Activated CD8-positive, alpha-beta memory T cell treated with anti-CD3 and anti-CD28 coated beads for 24 hours (primary cell): ENCODE data around the gene UFSP1.
"Not testable (repeated sequence)": the region's sequence is repeated elsewhere in the genome, so short reads cannot be mapped to it uniquely, and the experiment has no call there.

Source experiments
- DNase-seq: peaks from one replicate; pipeline ENCODE4 v3.0.0-alpha.2; 2020

The UFSP1 gene

DNA sequence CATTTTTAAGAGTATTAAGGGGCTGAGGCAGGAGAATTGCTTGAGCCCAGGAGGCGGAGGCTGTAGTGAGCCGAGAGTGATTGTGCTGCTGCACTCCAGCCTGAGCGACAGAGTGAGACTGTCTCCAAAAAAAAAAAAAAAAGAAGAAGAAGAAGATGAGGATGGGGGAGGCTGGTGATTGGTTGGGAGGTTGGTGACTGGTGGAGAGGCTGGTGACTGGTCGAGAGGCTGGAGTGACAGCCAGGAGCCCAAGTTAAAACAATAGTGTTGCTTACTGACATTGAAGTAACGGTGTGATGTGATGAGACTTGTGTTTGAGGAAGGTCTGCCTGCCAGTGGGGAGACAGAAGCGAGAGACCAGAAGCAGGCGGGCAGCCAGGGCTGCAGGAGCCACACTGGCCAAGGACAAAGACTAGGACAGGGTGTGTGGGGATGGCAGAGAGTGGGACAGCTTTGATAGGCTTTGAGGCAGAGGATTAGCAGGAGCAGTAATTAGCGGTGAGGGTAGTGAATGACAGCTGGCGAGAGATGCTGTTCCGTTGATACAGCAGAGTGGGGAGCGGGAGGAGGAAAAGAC is 9.7 kb downstream of the UFSP1 start:
- no peak for DNase-seq

DNA sequence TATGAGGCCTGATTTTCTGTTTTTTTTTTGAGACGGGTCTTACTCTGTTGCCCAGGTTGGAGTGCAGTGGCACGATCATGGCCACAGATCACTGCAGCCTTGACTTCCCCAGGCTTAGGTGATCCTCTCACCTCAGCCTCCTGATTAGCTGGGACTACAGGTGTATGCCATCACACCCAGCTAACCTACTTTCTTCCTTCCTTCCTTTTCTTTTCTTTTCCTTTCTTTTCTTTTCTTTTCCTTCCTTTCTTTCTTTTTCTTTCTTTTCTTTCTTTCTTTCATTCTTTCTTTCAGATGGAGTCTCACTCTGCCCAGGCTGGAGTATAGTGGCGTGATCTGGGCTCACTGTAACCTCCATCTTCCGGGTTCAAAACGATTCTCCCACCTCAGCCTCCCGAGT is 10.8 kb downstream of the UFSP1 start:
- no peak for DNase-seq

DNA sequence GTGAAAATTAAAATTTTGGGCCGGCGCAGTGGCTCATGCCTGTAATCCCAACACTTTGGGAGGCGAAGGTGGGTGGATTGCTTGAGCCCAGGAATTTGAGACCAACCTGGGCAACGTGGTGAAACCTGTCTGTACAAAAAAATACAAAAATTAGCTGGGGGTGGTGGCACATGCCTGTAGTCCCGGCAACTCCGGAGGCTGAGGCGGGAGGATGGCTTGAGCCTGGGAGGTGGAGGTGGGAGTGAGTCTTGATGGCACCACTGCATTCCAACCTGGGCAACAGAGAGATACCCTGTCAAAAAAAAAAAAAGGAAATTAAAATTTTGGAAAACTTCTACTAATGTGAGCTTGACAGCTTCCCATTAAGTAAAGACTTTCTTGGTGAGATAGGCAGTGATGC is 11.5 kb downstream of the UFSP1 start:
- no peak for DNase-seq

DNA sequence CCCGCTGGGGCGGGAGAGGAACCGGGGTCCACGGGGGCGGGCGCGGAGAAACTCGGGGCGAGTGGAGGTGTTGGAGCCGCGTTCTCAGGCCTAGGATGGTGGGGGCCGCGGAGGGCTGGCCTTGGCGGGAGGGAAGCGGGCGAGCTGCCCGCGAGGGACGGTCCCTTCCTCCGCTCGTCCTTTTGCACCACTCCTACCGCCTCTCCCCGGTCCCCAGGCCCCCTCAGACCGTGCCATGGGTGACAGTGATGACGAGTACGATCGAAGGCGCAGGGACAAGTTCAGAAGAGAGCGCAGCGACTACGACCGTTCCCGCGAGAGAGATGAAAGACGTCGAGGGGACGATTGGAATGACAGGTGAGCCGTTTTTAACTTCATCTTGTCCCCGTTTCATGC is 14.2 kb downstream of the UFSP1 start:
- DNase-seq = no peak

DNA sequence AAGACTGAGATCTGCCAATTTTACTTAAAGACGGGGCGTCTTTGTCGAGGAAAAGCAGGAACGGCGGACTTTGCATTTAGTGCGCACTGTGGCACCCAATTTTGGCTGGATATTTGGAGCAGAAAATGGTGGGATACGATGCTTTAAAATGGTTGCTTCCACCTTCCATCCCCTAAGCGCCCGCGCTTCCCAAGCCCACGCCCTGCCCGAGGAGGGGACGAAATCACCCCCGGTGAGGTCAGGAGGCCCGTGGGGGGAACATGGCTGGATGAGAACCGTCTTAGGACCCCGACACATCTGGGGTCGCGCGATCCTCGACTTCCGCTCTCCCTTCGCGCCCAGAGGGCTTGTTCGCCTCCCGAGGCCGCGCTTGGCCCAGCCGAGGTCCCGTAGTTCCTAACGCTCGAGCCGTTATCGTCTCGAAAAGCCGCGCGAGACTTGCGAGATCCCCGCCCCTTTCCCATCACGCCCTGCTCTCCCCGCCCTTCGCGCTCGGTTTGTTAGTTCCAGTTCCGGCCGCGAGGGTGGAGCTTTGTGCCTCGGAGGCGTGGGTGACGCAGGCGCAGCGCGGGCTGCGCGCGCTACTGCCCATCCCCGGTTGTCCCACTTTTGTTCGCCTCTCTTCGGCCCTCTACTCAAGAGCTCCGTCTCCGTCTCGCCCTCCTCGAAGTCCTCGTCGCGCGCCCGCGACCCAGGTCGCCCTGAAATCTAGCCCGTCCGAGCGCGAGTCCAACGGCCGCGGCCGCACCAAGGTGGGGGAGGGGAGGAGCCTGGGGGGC is 14.7 kb downstream of the UFSP1 start, which contains the start of gene SRRT:
Gene SRRT, plus strand, starts transcription at position 527 of the 779 bp plus-strand sequence. CDS start 488 bp downstream, outside the sequence.
- peak; percentile 99 for DNase-seq

DNA sequence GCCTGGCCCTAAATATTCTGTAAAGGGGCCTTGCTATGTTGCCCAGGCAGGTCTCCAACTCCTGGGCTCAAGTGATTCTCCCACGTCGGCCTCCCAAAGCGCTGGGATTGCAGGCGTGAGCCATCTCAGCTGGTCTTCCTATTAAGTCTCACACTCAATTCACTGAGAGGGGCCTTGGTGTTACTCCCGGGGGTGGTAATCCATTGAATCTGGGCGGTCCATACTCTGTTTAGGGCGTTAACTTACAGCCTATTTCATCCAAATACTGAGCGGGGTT is 15.3 kb downstream of the UFSP1 start:
- peak; percentile 63 for DNase-seq

DNA sequence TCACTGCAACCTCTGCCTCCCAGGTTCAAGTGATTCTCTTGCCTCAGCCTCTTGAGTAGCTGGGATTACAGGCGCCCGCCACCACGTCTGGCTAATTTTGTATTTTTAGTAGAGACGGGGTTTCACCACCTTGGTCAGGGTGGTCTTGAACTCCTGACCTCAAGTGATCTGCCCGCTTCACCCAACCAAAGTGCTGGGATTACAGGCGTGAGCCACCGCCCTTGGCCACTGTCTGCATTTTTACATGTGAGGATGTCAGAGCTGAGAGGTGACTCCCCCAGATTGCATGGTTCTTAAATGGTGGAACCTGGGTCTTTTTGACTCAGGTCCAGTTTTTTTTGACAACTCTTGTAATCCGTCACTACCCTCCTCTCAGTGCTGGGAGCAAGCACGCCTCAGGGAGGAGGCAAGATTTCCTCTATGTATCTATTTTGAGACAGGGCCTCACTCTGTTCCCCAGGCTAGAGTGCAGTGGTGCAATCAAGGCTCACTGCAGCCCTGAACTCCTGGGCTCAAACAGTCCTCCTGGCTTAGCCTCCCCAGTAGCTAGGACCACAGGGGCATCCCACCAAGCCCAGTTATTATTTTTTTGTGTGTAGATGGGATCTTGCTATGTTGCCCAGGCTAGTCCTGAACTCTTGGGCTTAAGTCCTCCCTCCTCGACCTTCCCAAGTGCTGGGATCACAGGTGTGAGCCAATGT is 15.8 kb downstream of the UFSP1 start:
- no peak for DNase-seq

DNA sequence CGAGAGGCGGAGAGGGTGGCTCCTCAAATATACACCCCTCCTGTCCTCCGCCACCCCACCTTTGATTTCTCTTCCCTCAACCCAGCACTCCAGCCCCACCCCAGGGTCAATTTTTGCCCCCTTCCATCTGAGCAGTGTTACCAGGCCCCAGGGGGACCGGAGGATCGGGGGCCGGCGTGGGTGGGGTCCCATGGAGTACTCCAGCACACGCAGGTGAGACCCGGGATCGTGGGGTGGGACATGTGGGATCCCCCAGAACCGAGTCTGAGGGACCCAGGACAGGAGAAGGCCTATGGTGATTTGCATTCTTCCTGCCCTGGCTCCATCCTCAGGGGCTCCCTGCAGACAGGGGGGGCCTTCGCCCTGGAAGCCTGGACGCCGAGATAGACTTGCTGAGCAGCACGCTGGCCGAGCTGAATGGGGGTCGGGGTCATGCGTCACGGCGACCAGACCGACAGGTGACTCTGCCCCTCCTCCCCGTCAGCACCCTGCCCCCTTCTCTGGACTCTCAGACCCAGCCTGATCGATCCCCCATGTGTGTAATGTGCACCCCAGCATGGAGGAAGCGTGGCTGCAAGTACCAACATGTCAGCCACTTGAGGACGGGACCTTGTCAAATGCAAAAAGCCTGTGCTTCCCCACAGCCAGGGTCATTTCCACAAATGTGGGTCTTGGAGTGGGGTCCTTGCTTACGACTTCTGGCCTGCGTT is 21.6 kb downstream of the UFSP1 start:
- peak; percentile 65 for DNase-seq

DNA sequence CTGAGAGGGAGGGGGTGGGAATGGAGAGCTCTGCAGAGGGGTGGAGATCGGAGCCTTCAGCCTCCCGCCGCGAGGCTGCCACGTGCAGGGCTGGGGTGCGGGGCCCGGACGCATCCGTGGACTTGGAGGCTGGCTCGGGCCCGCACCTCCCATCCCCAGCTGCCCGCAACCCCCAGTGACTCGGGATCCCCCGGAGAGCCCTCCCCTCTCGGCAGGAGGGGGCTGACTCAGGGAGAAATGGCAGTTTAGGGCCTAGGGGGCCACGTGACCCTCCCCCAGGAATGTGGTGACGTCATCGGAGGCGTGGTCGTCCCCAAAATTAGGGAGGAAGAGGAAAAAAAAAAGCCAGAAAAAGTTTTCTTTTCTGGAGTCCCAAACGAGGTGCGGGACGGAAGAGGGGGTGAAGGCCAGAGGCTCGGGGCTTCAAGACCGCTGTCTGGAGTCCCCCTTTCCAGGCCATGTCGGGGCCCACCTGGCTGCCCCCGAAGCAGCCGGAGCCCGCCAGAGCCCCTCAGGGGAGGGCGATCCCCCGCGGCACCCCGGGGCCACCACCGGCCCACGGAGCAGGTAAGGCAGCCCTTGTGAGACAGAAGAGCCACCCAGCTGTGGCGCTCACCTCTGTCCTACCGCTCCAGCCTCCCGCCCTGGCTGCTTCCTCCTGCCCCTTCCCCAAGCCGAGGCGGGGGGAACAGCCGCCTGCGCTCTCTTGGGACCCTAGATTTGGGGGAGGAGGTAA is 22.3 kb downstream of the UFSP1 start, which contains the start of gene TRIP6:
Gene TRIP6, plus strand, starts transcription at position 348 of the 736 bp plus-strand sequence. Its CDS starts 111 bp downstream, at position 459.
- peak; percentile 87 for DNase-seq

DNA sequence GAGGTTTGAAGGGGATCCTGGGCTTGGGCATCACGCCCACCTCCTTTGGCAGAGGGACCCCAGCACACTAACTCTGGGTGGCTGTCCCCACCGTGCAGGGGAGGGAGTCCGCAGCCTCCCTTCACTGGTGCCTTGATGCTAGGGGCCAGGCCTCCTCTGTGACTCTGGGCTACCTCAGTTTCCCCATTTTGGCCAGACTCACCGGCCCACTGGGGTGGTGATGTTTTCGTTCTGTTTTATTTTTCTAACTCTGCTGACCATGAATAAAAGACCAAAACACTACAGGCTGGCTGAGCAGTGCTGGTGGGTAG is 22.8 kb downstream of the UFSP1 start:
- no peak for DNase-seq

DNA sequence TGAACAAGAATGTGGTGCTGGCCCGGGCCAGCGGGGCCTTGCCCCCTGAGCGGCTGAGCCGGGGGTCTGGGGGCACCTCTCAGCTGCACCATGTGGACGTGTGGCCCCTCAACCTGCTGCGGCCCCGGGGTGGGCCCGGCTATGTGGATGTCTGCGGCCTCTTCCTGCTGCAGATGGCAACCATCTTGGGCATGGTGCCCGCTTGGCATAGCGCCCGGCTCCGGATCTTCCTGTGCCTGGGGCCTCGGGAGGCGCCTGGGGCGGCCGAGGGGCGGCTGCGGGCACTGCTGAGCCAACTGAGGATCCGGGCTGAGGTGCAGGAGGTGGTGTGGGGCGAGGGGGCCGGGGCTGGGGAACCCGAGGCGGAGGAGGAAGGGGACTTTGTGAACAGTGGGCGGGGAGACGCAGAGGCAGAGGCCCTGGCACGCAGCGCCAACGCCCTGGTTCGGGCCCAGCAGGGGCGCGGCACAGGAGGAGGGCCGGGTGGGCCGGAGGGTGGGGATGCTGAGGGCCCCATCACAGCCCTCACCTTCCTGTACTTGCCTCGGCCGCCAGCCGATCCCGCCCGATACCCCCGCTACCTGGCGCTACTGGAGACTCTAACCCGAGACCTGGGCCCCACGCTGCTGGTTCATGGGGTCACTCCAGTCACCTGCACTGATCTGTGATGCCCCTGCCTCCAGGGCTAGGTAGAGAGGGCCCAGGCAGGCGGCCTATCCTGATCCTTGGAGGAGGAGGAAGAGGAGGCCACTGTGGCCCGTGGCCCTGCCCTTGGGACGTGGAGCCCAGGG is 23.4 kb downstream of the UFSP1 start:
- peak; percentile 80 for DNase-seq

DNA sequence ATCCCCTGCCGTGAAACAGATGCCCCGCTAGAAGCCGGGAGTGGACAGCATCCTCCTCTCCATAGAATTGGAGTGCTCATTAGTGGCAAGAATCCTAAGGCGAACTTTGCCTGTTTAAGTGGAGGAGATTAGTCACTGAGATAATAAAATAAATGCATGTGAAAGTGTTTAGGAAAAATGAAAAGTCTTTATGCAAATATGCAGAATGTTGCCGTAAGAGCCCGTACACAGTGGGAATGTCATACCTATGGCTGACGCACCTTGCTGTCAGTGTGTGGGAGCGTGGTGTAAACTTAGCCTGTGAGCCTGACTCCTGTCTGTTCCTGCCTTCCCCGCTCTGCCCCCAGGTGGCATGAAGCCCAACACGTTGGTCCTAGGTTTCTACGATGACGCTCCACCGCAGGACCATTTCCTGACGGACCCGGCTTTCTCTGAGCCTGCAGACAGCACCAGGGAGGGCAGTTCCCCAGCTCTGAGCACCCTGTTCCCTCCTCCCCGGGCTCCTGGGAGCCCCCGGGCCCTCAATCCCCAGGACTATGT is 24.1 kb downstream of the UFSP1 start:
- DNase-seq = no peak

DNA sequence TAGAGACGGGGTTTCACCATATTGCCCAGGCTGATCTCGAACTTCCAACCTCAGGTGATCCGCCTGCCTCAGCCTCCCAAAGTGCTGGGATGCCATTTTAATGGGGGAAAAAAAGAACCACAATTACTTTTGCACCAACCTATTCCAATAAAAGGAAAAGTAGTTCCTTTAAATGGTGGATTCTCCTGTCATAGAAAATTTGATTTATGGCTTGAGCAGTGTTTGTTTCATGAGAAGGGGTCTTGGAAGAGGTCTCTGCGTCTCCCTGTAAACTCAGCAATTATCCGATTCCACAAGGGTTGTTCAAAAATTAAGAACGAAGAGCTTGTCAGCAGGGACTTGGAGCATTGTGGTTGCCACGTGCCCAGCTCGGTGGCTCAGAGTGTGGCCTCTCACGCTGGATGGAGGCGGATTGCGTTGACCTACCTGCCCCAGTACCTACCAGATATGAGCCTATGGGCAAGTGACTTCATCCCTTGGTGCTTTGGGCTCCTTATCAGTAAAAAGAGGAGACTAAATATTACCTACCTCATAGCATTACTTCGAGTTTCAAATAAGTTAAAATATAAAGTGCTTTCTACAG is 25.2 kb downstream of the UFSP1 start:
- DNase-seq = no peak

DNA sequence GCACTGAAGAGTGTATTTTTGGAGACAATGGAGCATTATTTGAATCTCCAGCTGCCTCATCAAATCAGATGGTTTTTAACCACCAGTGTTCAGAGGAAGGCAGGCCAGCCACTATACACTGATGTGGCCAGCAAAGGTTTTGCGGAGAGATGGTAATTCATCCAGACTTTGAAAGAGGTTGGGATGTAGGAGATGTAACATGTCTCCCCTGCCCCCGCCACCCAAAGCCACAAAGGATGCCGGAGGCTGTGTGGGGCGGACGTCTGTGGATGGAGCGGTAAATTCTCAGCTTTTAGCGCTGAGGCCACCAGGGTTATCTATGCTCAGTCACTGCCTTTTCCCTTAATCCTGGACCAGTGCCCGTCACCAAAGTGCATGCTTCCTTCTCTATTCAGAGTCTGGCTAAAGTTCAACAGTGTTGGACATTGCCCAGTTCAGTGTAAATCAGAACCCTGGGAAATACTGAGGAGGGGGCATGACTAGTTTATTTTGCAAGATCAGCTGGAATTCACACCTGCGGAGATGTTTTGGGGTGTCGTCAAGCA is 26.0 kb downstream of the UFSP1 start:
- no peak for DNase-seq

DNA sequence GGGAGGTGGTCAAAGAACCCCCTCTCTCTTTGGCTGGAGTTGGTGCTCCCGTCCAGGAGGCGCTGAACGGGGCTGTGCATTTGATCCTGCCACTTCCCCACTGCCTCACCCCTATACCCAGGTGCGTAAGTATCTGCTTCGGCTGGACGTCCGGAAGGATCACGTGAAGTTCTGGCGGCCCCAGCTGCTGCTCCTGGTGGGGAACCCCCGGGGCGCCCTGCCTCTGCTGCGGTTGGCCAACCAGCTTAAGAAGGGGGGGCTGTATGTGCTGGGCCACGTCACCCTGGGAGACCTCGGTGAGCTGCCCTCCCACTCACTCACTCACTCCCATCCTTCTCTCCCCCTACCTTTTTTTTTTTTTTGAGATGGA is 27.9 kb downstream of the UFSP1 start:
- no peak for DNase-seq

DNA sequence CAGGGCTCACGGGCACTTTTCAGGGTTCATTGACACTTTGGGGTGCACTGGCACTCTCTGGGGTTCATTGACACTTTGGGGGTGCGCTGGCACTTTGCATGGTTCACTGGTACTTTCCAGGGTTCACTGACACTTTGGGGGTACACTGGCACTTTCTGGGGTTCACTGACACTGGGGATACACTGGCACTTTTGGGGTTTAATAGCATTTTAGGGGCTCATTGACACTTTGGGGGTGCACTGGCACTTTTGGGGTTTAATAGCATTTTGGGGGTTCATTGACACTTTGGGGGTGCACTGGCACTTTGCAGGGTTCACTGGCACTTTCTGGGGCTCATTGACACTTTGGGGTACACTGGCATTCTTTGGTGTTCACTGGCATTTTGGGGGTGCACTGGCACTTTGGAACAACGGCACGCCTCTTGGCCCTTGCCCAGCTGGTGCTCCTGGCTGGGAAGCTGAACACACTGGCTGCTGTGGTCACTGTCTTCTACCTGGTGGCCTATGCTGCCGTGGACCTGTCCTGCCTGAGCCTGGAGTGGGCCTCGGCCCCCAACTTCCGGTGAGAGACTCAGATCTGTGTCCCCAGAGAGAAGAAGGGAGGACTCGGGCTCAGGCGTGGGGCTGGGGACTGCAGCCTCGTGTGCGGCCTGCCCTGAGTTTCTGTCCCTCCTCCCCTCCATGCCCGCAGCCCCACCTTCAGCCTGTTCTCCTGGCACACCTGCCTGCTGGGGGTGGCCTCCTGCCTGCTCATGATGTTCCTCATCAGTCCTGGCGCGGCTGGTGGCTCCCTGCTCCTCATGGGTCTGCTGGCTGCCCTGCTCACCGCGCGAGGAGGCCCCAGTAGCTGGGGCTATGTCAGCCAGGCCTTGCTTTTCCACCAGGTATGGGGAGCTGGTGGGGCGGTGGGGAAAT is 28.6 kb downstream of the UFSP1 start:
- DNase-seq = no peak

DNA sequence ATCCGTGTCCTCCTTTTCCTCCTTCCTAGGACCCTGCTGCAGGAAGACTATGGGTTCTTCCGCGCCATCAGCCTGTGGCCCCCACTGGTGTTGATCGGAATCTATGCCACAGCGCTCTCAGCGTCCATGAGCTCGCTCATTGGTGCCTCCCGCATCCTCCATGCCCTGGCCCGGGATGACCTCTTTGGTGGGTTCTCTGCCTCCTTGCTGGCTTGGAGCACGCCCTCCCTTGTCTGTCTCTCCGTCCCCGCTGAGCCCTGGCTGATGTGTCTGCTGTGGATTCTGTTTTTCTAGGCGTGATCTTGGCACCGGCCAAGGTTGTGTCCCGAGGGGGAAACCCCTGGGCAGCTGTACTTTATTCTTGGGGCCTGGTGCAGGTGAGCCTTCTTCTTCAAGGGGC is 29.7 kb downstream of the UFSP1 start:
- DNase-seq = no peak

DNA sequence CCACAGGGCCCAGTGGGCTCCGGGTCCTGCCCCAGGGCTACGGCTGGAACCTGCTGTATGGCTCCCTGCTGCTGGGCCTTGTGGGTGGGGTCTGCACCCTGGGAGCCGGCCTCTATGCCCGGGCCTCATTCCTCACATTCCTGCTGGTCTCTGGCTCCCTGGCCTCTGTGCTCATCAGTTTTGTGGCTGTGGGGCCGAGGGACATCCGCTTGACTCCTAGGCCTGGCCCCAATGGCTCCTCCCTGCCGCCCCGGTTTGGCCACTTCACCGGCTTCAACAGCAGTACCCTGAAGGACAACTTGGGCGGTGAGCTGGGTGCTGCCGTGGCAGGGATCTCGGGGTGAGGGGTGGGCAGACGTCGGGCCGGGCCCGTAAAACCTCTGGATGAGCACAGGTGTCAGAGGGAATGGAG is 32.6 kb downstream of the UFSP1 start:
- DNase-seq = no peak

DNA sequence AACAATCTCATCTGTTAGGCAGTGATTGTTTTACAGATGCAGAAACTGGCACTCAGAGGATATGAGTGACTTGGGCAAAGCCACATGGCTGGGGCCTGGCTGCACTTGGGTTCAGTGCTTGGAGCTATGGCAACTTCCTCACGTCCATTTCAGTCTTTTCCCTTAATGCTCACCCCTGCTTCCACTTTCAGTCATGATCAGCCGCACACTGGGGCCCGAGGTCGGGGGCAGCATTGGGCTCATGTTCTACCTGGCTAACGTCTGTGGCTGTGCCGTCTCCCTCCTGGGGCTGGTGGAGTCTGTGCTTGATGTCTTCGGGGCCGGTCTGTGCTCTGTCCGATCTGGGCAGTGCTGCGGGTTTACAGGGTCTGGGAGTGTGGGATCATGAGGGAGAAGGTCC is 34.0 kb downstream of the UFSP1 start:
- no peak for DNase-seq

DNA sequence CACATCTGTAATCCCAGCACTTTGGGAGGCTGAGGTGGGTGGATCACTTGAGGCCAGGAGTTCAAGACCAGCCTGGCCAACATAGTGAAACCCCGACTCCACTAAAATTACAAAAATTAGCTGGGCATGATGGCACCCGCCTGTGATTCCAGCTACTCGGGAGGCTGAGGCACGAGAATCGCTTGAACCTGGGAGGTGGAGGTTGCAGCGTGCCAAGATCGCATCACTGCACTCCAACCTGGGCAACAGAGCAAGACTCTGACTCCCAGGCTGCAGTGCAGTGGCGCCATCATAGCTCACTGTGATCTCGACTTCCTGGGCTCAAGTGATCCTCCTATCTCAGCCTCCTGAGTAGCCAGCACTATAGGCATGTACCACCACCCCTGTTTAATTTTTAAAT is 34.6 kb downstream of the UFSP1 start:
- DNase-seq = not testable (repeated sequence)
